Stimulated activated CD8-positive, alpha-beta memory T cell treated with anti-CD3 and anti-CD28 coated beads, Interleukin-7, amount 100 ng/mL, for 1 hour (primary cell): Measurements from ENCODE around the gene MCHR2.
A peak's percentile ranks its signal among the peaks of the same experiment; 100 is the strongest.
"Not testable (repeated sequence)": the region's sequence is repeated elsewhere in the genome, so short reads cannot be mapped to it uniquely, and the experiment has no call there.

Experiments
- DNase-seq, 2 donors: peaks; one replicate each; pipeline ENCODE4 v3.0.0-alpha.2; 2020; ENCODE audit warnings: low read depth in 2 of 2

The MCHR2 gene

DNA sequence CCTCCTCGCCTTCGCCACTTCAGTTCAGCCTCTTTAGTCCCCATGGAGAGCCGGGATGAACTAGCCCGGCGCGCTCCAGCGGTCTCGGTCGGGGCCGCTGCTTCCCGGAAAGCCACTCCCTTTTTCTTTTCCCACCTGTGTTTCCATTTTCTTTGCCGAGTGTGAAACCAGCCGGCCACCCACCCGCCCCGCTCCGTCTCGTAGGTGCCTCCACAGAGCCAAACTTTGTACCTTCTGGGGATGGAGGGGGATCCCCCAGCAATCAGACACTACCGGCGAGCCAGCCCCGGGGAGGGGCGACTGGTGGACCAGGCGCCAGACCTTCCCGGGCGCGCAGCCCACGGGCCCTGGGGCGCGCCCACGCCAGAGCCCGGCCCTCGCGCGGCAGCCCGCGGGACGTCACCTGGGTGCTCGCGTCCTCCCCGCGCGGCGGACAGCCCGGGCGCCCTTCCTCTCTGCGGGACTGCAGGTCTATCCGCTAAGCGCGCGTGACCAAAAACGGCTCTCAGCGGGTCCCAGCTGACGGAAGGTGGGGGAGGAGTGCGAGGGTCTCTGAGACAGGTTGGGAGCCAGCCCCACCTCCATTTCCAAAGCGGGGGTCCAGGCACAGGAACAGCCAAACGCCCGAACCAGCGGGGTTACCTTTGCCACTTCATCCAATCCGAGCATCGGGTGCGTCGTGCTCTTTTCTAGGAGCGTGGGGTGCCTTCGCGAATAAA is at the start of gene MCHR2:
TSS of gene MCHR2 (minus strand) at position 691 of the 719 bp plus-strand sequence. CDS start 38,076 bp downstream, outside the sequence.
- DNase-seq = no peak

GRCh38 chr6:100038546-100038945 is 44.5 kb upstream of the MCHR2 start:
- not testable (repeated sequence) for DNase-seq

DNA sequence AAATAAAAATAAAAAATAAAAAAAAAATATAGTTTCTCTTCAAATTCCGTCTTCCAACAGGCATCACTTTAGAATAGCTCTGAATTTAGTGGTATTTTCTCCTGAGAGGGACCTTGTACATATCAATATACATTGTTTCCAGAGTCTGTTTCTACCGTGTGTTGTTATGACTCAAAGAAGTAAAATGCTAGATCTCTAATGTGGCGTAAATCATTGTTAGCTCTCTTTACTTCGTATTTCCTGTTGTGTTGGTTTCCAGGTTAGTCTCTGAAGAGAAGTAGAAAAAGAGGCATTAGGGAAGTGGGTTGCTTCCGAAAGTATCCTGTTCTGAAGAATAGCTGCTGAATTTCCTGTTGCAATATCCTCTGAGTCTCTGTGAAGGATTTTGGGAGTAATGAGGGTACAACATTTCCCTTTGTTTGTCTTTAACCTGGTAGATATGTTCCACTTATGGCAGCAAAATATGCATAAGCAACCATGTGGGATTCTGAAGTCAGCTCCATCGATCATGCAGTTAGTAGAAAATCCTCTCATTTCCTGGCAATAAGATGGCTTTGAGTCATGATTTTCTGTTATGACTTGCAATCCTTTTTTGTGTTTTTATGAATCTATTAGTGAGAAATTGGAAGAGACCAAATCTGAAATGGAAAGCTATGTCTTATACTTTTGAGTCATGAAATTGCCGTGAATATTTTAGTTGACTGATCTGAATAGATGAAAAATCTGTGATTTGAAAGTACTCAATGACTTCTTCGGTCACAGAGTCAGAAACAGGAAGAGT is 42.0 kb upstream of the MCHR2 start:
- no peak for DNase-seq

GRCh38 chr6:100023798-100024197 is 29.8 kb upstream of the MCHR2 start:
- no peak for DNase-seq

- DNase-seq = no peak
These were observed 28.8 kb upstream of the MCHR2 start for GRCh38 chr6:100022847-100023246.

DNA sequence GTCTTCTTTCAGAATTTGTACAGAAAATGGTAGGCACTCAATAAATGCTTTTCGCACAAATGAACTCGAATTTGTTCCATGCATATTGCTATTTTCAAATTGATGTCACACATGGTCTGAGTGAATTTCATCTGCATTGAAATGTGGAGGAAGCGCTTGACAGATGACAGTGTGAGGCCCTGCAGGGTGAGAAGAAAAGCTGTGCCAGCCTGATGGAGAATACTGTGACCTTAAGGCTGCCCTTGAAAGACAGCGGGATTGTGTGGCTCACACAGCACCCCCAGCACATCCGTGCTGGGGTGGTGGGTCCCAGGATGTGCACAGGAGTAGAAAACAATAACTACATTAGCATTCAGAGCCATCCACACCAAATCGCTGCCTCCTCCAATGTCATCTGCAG is 14.8 kb upstream of the MCHR2 start:
- DNase-seq = no peak

DNA sequence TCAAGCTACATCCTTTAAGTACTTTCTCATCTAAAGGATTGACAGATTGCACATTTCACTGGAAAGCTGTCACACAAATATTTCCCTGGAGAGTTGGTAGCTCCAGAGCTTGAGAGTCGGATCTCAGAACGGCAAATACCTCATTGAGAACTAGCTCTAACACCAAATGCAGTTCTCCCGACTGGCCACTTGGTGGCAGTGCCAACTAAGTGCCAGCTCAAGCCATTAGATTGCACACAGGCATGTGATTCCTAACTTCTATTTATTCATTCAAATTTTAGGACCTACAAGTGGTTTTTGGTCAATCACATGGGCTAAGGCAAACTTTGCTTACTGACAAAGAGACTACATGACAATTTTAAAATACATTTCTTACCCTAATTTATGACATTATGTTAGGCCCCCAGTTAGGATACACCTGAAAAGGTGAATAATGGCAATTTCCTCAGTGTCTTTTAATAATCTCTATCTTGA is 7.9 kb upstream of the MCHR2 start:
- DNase-seq = peak in 1 of 2 donors; percentile 4

GRCh38 chr6:99997141-99997540 is 3.1 kb upstream of the MCHR2 start:
- DNase-seq = no peak

- DNase-seq = no peak
These were observed 1.9 kb upstream of the MCHR2 start for GRCh38 chr6:99995916-99996315.

DNA sequence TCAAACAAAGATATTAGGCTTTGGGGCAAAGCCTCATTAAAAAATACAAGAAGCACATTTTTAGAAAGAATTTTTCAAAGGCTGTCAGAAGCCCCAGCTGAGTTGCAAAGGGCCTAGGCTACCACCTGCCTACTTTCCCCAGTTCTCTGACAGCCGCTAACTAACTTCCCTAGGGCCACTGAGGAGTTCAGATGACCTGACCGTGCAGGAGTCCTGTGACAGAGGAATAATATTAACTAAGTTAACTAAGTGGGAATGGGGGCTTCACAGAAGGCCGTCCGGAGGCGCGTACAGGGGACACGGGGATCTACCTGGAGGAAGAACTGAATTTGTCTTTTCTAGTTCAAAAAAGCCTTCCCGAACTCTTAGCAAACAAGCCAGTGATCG is 884 bp downstream of the MCHR2 start:
- no peak for DNase-seq

GRCh38 chr6:99991955-99992354 is 2.1 kb downstream of the MCHR2 start:
- DNase-seq = no peak

DNA sequence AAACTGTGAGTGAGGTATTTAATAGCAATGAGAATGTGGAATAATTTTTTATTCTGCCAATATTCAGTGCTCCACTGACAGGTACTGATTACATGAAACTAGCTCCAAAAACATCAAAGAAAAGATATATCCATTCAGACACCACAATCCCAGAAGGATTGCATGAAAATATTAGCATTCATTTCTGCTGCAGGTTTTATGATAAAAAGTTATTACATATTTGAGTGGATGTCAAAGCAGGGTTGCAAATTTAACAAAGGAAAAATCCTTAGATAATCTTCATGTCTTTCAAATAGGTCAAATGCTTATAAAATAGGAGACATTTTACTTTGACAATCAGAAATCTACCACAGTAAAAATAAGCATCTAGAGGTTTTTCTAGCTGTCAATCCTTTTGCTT is 13.3 kb downstream of the MCHR2 start:
- no peak for DNase-seq

DNA sequence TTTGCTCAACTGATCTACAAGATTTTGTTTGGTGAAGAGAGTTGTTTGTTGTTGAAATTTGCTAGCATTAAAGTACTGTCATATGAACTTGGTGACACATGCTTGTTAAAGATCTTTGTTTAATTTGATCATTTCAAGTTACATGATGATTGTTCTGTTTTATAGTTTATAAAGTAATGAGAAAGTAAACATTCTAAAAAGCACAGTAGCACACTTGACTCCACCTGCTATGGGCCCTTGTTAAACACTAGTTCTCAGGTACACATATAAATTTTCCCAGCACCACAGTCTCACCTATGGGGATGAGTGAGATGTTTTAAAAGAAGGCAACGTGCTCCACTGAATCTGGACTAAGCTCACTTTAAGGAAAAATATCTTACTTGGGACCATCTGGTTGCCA is 14.1 kb downstream of the MCHR2 start:
- DNase-seq = no peak

DNA sequence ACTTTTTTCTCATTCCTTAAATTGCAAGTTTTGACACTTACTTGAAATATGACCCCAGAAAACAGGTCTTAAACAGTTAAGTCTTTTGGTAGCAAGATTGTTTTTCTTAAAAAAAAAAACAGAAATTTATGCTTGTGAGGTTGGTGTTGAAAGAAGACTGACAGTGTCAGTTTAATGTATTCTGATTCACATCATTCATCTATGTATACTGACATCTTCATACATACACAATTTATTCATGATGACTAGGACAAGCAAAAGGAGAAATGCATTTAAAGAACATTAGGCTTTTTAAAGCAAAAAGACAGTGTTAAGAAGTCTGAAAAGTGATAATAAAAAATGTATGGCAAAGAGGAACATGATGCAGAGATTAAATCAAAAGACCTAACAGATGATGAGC is 27.0 kb downstream of the MCHR2 start:
- DNase-seq = no peak

- DNase-seq = no peak
These were observed 34.0 kb downstream of the MCHR2 start for GRCh38 chr6:99960027-99960426.

- DNase-seq = no peak
These were observed 42.8 kb downstream of the MCHR2 start for GRCh38 chr6:99951016-99951805.

- DNase-seq = no peak
These were observed 48.0 kb downstream of the MCHR2 start for GRCh38 chr6:99946005-99946404.

- DNase-seq = no peak
These were observed 50.2 kb downstream of the MCHR2 start for GRCh38 chr6:99943846-99944245.

DNA sequence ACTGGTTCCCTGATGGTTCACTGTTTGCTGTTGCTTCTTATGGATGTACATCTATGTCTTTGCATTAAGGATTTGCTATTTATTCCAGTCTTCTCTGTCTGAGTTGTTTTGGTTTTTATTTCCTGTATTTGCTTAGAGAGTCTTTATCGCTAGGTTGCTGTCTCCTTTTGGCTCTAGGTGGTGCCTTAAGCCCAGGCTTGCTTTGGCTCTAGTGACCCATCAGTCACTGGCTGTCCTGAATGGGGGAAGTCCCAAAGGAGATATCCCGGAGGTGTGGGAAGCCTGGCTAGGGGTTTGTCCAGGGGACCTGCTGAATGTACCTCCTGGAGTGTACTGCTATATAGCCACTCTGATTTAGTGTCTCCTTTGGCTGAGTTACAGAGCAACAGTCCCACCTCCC is 53.4 kb downstream of the MCHR2 start:
- DNase-seq = no peak

DNA sequence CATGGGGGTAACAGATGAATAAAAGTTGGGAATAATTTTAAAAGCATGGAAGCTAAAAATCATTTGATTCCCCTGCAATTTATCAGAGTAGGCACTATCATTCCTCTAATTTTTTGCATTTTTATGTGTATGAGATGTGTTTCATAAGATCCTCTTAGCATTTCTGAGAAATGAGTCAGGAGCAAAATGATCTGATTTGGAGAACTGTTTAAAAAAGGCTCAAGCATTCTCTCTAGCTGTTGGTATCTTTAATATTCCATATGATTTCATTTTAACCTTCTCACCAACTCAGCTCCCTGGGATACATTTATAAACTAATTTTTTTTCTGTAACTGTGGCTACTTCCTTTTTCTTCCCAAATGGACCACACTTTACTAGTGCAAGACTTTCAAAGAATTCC is 60.9 kb downstream of the MCHR2 start:
- DNase-seq = no peak

DNA sequence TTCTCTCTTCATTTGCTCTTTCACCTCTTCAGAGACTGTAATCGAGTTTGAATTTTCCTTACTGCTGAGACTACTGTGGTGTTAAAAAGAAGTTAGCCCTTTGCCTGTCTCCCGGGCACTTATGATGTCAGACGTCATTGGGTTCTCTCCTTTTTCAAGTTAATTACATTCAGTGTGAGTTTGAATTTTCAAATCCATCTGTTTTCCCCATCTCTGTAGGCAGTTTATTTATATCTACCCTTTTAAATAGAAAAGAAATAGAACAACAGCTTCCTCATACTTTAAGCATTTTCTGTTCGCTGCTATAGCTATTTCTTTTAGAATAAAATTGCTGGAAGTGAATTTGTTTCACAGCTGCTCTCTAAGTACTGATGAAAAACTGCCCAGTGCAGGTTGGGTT is 81.4 kb downstream of the MCHR2 start:
- no peak for DNase-seq
